Right ventricle myocardium inferior (tissue), 1 donor: ENCODE results near the gene FMO3. TPM values are rescaled to one million over a fixed set of nuclear protein-coding genes. Genes with fewer than 3 reads are reported as not detected.

Experiments used
- ATAC-seq: fragments of 200-7000 bp; cut with Tn5 transposase; one replicate; pipeline ENCODE4 v1.9.1; 2020; ENCODE audit warnings: mild to moderate bottlenecking, moderate library complexity
- DNase-seq: peaks from one replicate; pipeline ENCODE4 v3.0.0; 2021; ENCODE audit errors: missing footprints
- intact Hi-C: fragments of 100-400 bp; cut with DNase I; formaldehyde crosslinking; loops from one replicate; pipeline ENCODE4 v1.11.0; 2022
- total RNA-seq: library from RNA; stranded (reverse); fragmentation: NEBNext Ultra II Directional; extraction: Animal tissue kit (Norgen Biotek cat#: 25700); gene quantifications from one replicate; pipeline ENCODE4 v1.2.1, GENCODE V29; 2021
- donor health status: DM: no; HTN: yes; CAD: no; lungs with severe emphysema.

FMO3 gene
- total RNA-seq, 1 donor from 2014 or later: 1.3 TPM

DNA sequence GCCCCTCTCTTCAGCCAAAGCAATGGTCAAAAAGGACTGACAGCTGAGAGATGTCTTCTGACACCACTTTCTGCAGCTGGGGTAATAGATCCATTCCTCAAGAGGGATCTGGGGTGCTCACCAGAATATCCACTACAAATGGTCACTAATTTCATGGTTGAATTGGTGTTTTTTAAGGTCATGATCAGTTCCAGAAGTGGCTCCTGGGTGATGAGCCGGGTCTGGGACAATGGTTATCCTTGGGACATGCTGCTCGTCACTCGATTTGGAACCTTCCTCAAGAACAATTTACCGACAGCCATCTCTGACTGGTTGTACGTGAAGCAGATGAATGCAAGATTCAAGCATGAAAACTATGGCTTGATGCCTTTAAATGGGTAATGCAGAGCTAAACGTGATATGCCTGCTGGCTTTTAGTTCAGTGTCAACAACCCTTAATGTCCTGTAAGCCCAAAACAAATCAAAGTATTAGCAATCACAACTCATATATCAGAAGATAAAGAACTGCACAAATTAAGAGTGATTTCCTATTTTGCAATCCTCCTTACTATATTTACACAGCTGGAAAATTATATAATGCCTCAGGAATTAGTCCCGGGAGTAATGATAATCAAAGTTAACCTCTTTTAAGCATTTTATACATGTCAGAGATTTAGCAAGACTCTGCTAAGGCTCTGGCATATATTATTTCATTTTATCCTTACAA is 20.1 kb downstream of the FMO3 start:
- ATAC-seq (peak; percentile 49), DNase-seq (no peak)
- intact Hi-C loops: no loop called here

DNA sequence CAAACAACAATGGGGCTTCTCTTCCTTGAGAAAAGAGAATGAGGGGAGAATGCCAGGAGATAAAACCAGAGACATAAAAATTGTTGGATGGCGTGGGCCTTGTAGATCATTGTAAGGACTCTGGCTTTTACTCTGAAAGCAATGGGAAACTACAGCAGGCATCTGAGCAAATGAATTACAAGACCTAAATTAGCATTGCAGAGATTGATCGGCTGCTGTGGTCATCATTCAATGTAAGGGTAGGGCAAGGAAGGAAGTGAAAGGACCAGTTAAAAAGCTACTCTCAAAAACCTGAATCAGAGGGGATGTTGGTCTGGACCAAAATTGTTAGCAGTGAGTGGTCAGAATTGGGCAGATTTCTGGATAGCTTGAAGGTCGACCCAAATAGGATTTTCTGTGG is 21.4 kb downstream of the FMO3 start:
- ATAC-seq: no peak
- DNase-seq: no peak
- intact Hi-C loops: no loop called here

DNA sequence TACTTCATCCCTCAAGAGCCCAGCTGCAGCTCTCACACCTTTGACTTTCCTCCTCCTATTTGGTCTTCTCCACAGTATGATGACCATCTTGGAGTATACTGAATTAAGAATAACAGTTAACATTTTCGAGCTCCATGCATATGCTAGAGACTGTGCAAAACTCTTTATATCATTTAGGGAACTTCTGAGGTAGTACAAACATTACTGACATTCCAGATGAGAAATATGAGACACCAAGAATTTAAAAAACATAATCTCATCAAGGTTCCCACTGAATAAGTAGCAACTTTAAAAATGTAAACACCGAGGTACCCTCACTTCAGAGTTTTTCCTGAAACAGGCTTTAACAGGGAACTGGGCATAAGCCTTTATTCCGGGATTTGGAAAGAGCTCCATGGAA is 22.7 kb downstream of the FMO3 start:
- DNase-seq (no peak), ATAC-seq (no peak)
- intact Hi-C loops: no loop called here

DNA sequence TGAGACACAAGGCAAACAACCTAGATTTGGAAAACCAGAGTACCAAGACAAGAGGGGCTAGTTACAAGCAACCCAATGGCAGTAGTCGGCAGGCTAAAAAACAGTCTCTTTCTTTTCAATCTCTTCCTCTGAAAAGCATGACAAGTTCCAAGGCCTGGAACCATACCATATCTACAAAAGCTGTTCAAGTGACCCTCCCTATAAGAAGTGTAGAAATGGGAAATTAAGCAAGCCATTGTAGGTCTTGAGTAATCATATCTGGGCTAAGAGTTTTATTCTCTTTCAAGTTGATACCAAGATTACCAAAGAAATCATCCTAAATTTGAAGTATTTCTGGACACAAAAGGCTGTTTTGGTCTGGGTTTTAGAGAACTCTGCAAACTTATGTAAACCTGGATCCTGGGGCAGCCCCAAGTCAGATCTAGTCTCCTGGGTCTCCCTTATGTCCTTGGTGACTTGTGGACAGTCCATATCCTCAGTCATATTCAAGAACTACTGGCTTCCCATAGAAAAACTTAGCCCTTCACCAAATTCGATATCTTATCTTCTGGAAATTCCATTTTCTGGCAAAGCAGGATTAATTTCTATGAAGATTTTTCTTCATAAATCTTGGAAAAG is 24.7 kb downstream of the FMO3 start:
- intact Hi-C loops: no loop called here
- DNase-seq (no peak), ATAC-seq (no peak)

DNA sequence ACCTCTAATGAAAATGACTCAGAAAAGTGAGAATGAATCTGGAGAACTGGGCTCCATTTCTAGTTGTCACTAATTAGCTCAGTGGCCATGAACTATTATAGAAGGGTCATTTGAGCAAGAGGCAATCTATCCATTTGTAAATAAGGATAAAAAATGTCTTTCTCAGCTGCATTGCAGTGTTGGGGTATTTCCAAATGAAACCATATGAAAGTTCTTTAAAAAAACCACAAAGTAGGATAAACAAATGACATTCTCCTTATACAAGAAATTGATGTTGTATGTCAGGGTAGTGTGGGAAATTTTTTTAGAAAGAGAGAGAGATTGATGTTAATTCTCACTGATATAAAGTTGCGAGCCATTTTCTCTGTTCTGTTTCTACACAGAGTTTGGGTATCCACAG is 26.0 kb downstream of the FMO3 start:
- DNase-seq (no peak), ATAC-seq (no peak)
- intact Hi-C loops: no loop called here

GRCh38 chr1:171117085-171117484 is 26.4 kb downstream of the FMO3 start:
- no peak for ATAC-seq
- intact Hi-C loops: no loop called here
- DNase-seq: no peak

- intact Hi-C loops: no loop called here
- no peak for DNase-seq
- no peak for ATAC-seq
Observed at GRCh38 chr1:171119648-171120047, 28.9 kb downstream of the FMO3 start.

DNA sequence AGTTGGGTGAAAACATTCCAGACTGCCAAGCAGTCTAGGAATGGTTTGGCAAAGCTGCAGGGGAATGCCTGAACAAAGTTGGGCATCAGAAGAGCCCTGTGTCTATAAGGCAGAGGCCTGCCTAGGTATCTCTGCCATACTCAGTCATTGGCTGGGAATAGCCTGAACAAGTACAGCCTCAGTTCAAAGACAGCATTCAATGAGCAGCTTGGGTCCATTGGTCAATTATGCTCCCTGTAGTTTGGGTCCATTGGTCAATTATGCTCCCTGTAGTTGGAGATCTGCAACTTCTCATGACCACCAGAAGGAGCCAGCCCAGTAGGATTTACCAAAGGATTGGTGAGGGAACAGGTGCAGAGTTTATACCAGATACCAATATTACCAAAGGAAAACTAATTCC is 31.6 kb downstream of the FMO3 start:
- DNase-seq (no peak), ATAC-seq (no peak)
- intact Hi-C loops: no loop called here

GRCh38 chr1:171122893-171123292 is 32.2 kb downstream of the FMO3 start:
- ATAC-seq (no peak), DNase-seq (no peak)
- intact Hi-C loops: no loop called here

GRCh38 chr1:171126504-171126903 is 35.8 kb downstream of the FMO3 start:
- ATAC-seq: peak; percentile 62

GRCh38 chr1:171127099-171127498 is 36.4 kb downstream of the FMO3 start:
- ATAC-seq (no peak), DNase-seq (no peak)
- intact Hi-C loops: no loop called here

More at GRCh38 chr1:171126504-171126903, 35.8 kb downstream of the FMO3 start:
- intact Hi-C loops: no loop called here
- peak; percentile 71 for DNase-seq

GRCh38 chr1:171127501-171127900 is 36.8 kb downstream of the FMO3 start:
- intact Hi-C loops: no loop called here
- ATAC-seq (no peak), DNase-seq (no peak)

- intact Hi-C loops: no loop called here
- DNase-seq (no peak), ATAC-seq (no peak)
Observed at GRCh38 chr1:171128463-171128862, 37.8 kb downstream of the FMO3 start.

- no peak for DNase-seq
- intact Hi-C loops: no loop called here
- no peak for ATAC-seq
Observed at GRCh38 chr1:171134204-171134923, 43.7 kb downstream of the FMO3 start.

- no peak for DNase-seq
- intact Hi-C loops: no loop called here
- no peak for ATAC-seq
Observed at GRCh38 chr1:171137580-171137979, 46.9 kb downstream of the FMO3 start.

DNA sequence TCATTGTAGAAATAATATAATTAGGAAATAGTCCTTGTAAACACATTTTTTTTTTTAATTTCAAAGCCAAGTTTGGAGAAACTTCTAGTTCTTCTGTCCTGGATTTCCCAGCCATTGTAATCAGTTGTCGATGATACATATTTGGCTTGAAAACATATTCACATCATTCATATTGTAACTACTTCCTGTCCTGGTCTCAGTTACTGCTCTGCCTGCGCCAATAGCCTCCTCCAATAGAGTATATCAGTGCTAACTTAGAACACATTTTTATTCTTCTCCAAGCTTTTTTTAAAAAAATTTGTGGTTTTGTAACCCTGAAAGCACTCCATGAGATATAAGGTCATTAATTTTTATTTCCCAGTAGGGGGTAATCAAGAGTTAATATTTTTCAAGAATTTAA is 48.3 kb downstream of the FMO3 start:
- ATAC-seq (peak; percentile 33), DNase-seq (no peak)
- intact Hi-C loops: no loop called here

DNA sequence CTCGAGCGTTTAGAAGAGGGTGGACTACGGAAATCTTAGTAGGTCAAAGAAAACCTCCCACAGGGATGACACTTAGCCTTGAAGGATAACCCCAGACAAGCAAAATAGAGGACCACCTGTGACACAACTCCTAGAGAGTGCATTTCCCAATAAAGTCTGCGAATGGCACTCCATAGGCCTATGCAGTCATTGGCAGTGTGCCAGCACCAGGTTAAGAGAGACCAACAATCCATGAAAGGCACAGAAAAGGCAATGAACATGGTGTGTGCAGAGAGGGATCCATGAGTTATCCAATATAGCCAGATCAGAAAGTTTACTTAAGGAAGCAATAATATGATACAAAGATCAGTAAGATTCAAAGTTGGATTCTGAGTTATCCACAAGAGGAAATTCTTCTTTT is 49.2 kb downstream of the FMO3 start:
- no peak for DNase-seq
- intact Hi-C loops: loop anchor here (5.0 kb wide), 1 partner anchor 72 kb away; no protein-coding TSS in a partner anchor
- no peak for ATAC-seq

- DNase-seq (peak; percentile 76), ATAC-seq (peak; percentile 33)
- intact Hi-C loops: loop anchor here (5.0 kb wide), 1 partner anchor 72 kb away; no protein-coding TSS in a partner anchor
Observed at GRCh38 chr1:171140401-171140800, 49.7 kb downstream of the FMO3 start.

- intact Hi-C loops: loop anchor here (5.0 kb wide), 1 partner anchor 71 kb away; no protein-coding TSS in a partner anchor
- no peak for DNase-seq
- ATAC-seq: no peak
Observed at GRCh38 chr1:171140956-171141687, 50.4 kb downstream of the FMO3 start.
